Right lobe of liver (tissue), 6 donors: ENCODE measurements around the gene POFUT2. TPM values are rescaled to one million over a fixed set of nuclear protein-coding genes. Genes with fewer than 3 reads are reported as not detected.

Source experiments
- ATAC-seq, 4 donors: fragments of 200-7000 bp; cut with Tn5 transposase; one replicate each; pipeline ENCODE4 v1.9.1; 2020; ENCODE audit warnings: mild to moderate bottlenecking in 4 of 4, moderate library complexity in 4 of 4
- DNase-seq, 3 donors: peaks; one replicate each; pipeline ENCODE4 v3.0.0-alpha.2; 2020
- H3K27ac ChIP-seq, 3 donors: fragments of 200-600 bp; one replicate each; pipeline ENCODE4 v1.8.0; 2022
- H3K27me3 ChIP-seq, 2 donors: fragments of 200-600 bp; one replicate each; pipeline ENCODE4 v1.8.0; 2022
- H3K36me3 ChIP-seq, 4 donors: fragments of 200-600 bp; sonication (generic) in 1 of 4; one replicate each; pipeline versions ENCODE4 v1.5.1 to v1.8.0; 2017 to 2022; ENCODE audit warnings: control low read depth in 1 of 4
- H3K4me1 ChIP-seq, 4 donors: fragments of 200-600 bp; sonication (generic) in 1 of 4; one replicate each; pipeline versions ENCODE4 v1.5.1 to v1.8.0; 2017 to 2022; ENCODE audit warnings: control low read depth in 1 of 4
- H3K4me3 ChIP-seq, 3 donors: fragments of 200-600 bp; one replicate each; pipeline ENCODE4 v1.8.0; 2022
- H3K9me3 ChIP-seq, 4 donors: fragments of 200-600 bp; sonication (generic) in 1 of 4; one replicate each; pipeline versions ENCODE4 v1.5.1 to v1.8.0; 2017 to 2022; ENCODE audit warnings: control low read depth in 1 of 4
- POLR2A ChIP-seq: fragments of 450-650 bp; IDR thresholded peaks from one replicate; pipeline ENCODE4 v1.6.1; 2017; ENCODE audit warnings: antibody characterized with exemption, mild to moderate bottlenecking
- WGBS: methylation state at CpG from one replicate; pipeline ENCODE4 v1.1.6; 2018; ENCODE audit warnings: low coverage, low lambda C conversion rate; ENCODE audit not compliant: insufficient coverage; ENCODE audit errors: missing lambda C conversion rate; 5-methylcytosine and 5-hydroxymethylcytosine counted together
- intact Hi-C, 2 donors: fragments of 100-400 bp; cut with DNase I; formaldehyde crosslinking; loops; one replicate each; pipeline versions ENCODE4 v1.11.2 to v1.14.1; 2022
- total RNA-seq, 6 experiments: library from RNA; depleted of rRNA in 2 of 6; stranded (reverse); fragments of >200 nt in 2 of 6; fragmentation: NEBNext Ultra II Directional in 3 of 6; extraction: Animal tissue kit (Norgen Biotek cat#: 25700) in 3 of 6; gene quantifications; one replicate each; pipeline versions ENCODE4 v1.1.0 to v1.2.4, GENCODE V29; 2016 to 2023
- TF ChIP-seq, protein P1 (sequence below), 4 donors: fragments of 200-600 bp in 3 of 4; fragments of 450-650 bp in 1 of 4; IDR thresholded peaks; one replicate each; pipeline versions ENCODE4 v1.5.1 to v1.8.0; 2016 to 2022; ENCODE audit warnings: antibody characterized with exemption in 4 of 4, mild to moderate bottlenecking in 2 of 4
- donor health status: DM: no; HTN: yes; CAD: no.
- donor health status: DM: no; HTN: no; CAD: no.
- donor health status: DM: no; HTN: no; CAD: no.
- donor health status: DM: no; HTN: yes; CAD: no.
- donor health status: DM: no; HTN: yes; CAD: no.

The POFUT2 gene
- total RNA-seq, 6 experiments from 2014 or later, result 10.5 to 22.0 (median 13.7) TPM

DNA sequence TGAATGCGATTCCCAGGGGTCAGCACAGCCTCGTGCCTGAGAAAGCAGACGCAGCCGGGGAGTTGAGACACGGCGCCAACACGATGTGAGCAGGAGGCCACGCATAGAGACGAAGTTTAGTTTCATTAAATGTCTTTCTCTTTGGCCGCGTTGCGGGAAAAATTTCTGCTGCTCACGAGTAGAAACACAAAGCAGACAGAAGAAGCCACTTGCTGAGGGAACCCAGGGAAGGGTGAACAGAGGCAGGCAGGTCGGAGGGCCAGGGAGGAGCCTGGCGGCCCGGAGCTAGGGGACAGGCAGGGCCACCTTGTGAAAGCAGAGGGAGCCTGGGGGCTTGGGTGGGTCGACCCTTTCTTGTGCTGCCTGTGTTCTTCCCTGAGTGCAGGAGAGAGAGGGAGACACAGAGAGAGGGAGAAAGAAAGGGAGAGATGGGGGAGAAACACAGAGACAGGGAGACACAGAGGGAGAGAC is 33.2 kb downstream of the POFUT2 start:
- no peaks in the 10 kb centered on the region for H3K9me3 ChIP-seq
- 74% methylated on average over 16 of the region's 17 CpGs for WGBS
- no peaks in the 10 kb centered on the region for H3K4me1 ChIP-seq
- H3K27ac ChIP-seq, result no peak overlapping the region
- H3K36me3 ChIP-seq, result no peaks in the 10 kb centered on the region
- no peaks in the 10 kb centered on the region for H3K27me3 ChIP-seq
- intact Hi-C loops, result no loop called here
- no peak for DNase-seq
- ATAC-seq, result no peak
- TF ChIP-seq, protein P1, sequence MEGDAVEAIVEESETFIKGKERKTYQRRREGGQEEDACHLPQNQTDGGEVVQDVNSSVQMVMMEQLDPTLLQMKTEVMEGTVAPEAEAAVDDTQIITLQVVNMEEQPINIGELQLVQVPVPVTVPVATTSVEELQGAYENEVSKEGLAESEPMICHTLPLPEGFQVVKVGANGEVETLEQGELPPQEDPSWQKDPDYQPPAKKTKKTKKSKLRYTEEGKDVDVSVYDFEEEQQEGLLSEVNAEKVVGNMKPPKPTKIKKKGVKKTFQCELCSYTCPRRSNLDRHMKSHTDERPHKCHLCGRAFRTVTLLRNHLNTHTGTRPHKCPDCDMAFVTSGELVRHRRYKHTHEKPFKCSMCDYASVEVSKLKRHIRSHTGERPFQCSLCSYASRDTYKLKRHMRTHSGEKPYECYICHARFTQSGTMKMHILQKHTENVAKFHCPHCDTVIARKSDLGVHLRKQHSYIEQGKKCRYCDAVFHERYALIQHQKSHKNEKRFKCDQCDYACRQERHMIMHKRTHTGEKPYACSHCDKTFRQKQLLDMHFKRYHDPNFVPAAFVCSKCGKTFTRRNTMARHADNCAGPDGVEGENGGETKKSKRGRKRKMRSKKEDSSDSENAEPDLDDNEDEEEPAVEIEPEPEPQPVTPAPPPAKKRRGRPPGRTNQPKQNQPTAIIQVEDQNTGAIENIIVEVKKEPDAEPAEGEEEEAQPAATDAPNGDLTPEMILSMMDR (IDR thresholded peaks at IDR 0.05), result no peak
- TF ChIP-seq POLR2A, result no peak
- H3K4me3 ChIP-seq, result no peak overlapping the region

DNA sequence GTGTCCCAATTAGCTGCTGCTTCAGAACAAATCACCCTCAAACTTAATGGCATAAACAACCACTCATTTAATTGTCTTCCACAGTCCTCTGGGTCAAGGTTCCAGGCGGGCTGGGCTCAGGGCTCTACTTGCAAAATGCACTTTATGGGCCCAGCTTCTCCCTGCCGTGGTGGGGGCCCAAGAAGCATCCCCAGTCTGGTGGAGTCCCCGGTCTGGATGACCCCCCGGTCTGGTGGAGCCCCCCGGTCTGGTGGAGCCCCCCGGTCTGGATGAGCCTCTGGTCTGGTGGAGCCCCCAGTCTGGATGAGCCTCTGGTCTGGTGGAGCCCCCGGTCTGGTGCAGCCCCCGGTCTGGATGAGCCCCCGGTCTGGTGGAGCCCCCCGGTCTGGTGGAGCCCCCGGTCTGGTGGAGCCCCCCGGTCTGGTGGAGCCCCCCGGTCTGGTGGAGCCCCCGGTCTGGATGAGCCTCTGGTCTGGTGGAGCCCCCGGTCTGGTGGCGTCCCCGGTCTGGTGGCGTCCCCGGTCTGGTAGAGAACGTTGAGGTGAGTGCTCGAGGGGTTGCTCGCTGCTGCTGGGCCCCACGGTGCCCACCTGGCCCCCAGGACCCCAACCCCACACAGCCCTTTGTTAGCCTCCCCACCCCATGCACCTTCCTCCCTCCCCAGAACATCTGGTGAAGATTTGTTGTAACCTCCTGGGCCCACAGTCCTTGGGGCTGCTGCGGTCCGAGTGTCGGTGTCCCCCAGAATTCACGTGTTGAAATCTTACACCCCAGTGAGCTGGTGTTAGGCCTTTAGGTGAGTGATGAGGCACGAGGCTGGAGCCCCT is 33.8 kb downstream of the POFUT2 start:
- no peaks in the 10 kb centered on the region for H3K36me3 ChIP-seq
- TF ChIP-seq, protein P1 (IDR thresholded peaks at IDR 0.05), result no peak
- TF ChIP-seq POLR2A, result no peak
- no peak overlapping the region for H3K27ac ChIP-seq
- intact Hi-C loops, result no loop called here
- H3K9me3 ChIP-seq, result no peaks in the 10 kb centered on the region
- DNase-seq (no peak), ATAC-seq (no peak)
- WGBS, result 60% methylated on average over 1 of the region's 28 CpGs
- H3K4me3 ChIP-seq, result no peak overlapping the region
- no peaks in the 10 kb centered on the region for H3K4me1 ChIP-seq
- no peaks in the 10 kb centered on the region for H3K27me3 ChIP-seq

DNA sequence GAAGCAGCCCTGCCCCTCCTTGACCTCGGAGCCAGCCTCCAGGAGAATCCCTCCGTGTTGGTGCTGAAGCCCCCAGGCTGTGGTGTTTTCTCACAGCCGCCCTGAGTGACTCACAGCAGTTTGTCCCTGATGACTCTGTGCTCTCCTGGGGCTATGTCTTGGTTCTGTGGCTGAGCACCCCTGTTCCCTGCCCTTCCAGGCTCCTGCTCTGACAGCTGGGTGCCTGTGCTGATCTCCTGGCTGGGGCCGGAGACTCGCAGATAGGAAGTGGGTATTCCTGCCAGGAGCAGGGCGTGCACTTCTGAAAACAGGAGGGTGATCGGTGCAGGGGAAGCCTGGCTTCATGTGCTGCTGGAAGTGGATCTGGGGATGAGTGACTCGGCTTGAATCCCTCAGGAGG is 34.5 kb downstream of the POFUT2 start:
- Histone ChIP-seq H3K36me3 (no peaks in the 10 kb centered on the region), H3K4me1 (peaks cover 0 to 4% (median 0%) of the 10 kb centered on the region in 4 donors), H3K27ac (no peak overlapping the region), H3K9me3 (no peaks in the 10 kb centered on the region), H3K27me3 (no peaks in the 10 kb centered on the region), H3K4me3 (no peak overlapping the region)
- WGBS, result 80% methylated on average over 1 of the region's 8 CpGs
- DNase-seq, result peak in 1 of 3 donors; percentile 33
- no peak for TF ChIP-seq POLR2A
- TF ChIP-seq, protein P1 (IDR thresholded peaks at IDR 0.05), result no peak
- ATAC-seq, result no peak
- intact Hi-C loops, result no loop called here

DNA sequence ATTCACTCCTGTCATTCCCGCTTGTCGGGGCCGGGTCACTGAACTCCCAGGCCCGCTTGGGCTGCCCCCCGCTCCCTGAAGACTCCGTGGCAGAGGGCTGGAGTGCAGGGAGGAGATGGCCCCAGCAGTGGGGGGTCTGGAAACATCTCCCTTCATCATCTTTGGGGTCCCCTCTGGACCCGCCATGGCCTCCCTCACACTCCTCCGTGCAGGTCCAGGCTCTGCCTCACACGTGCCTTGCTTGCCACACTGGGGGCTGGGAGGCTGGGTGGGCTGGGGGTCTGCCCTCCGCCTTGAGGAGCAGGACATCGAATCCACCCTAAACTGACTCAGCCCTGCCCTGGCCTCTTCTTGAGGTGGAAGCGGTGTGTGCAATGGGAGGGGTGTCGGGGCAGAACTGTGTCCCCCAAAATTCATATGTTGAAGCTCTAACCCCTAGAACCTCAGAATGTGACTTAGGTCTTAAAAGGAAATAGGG is 35.2 kb downstream of the POFUT2 start:
- intact Hi-C loops, result no loop called here
- 86% methylated on average over 8 of the region's 13 CpGs for WGBS
- Histone ChIP-seq H3K27me3 (no peaks in the 10 kb centered on the region), H3K4me3 (no peak overlapping the region), H3K36me3 (no peaks in the 10 kb centered on the region), H3K27ac (no peak overlapping the region), H3K4me1 (peaks cover 0 to 6% (median 0%) of the 10 kb centered on the region in 4 donors), H3K9me3 (no peaks in the 10 kb centered on the region)
- TF ChIP-seq POLR2A, result no peak
- TF ChIP-seq, protein P1 (IDR thresholded peaks at IDR 0.05), result no peak
- DNase-seq (no peak), ATAC-seq (no peak)
